ENCODE measurements around the gene CERS5. TPM values are rescaled to one million over a fixed set of nuclear protein-coding genes. Genes with fewer than 3 reads are reported as not detected.

CERS5 gene
- total and polyA plus RNA-seq, 8 donors, result 38.1 to 76.4 (median 67.5) TPM

DNA sequence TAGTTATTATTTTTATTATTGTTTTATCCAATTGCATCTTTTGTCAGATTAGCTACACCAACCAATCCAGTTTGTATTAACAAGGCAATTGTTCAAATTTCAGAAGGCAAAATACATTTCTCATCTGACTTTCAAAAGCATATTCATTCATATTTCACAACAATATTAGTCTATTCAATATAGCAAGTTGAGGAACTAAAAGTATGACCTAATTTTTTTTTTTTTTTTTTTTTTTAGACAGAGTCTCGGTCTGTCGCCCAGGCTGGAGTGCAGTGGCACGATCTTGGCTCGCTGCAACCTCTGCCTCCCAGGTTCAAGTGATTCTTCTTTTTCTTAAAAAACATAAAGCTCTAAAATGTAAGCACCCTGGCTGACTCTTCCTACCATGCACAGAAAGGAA lies 37.9 kb downstream of the CERS5 start:
- Histone ChIP-seq H3K27ac (no peak overlapping the region), H3K4me1 (peaks cover 0 to 12% of the 10 kb centered on the region in 2 donors), H3K9me3 (no peaks in the 10 kb centered on the region), H3K4me3 (no peak overlapping the region), H3K36me3 (peaks cover 0 to 82% of the 10 kb centered on the region in 2 donors), H3K27me3 (no peaks in the 10 kb centered on the region)
- TF ChIP-seq, protein P1, sequence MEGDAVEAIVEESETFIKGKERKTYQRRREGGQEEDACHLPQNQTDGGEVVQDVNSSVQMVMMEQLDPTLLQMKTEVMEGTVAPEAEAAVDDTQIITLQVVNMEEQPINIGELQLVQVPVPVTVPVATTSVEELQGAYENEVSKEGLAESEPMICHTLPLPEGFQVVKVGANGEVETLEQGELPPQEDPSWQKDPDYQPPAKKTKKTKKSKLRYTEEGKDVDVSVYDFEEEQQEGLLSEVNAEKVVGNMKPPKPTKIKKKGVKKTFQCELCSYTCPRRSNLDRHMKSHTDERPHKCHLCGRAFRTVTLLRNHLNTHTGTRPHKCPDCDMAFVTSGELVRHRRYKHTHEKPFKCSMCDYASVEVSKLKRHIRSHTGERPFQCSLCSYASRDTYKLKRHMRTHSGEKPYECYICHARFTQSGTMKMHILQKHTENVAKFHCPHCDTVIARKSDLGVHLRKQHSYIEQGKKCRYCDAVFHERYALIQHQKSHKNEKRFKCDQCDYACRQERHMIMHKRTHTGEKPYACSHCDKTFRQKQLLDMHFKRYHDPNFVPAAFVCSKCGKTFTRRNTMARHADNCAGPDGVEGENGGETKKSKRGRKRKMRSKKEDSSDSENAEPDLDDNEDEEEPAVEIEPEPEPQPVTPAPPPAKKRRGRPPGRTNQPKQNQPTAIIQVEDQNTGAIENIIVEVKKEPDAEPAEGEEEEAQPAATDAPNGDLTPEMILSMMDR (IDR thresholded peaks at IDR 0.05), result no peak
- DNase-seq (no peak), ATAC-seq (no peak)
- intact Hi-C loops (cut with DNase I), result no loop called here

DNA sequence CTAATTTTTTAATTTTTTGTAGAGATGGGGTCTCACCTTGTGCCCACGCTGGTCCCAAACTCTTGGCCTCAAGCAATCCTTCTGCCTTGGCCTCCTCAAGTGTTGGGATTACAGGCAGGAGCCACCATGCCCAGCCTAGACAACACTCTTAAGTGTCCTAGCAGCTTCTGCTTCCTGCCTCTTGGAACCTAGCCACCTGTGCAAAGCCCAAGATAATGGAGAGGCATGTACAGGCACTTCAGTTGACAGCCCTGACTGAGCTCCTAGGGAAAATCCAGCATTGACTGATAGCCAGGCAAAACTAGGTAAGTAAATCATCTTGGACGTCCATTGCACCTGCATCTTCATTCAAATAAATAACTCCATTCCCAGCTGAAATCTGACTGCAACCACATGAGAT lies 39.6 kb downstream of the CERS5 start:
- Histone ChIP-seq H3K9me3 (no peaks in the 10 kb centered on the region), H3K27me3 (no peaks in the 10 kb centered on the region), H3K27ac (no peak overlapping the region), H3K4me1 (peaks cover 0 to 12% of the 10 kb centered on the region in 2 donors), H3K4me3 (no peak overlapping the region), H3K36me3 (peaks cover 0 to 82% of the 10 kb centered on the region in 2 donors)
- peak; percentile 60 for ATAC-seq
- TF ChIP-seq, protein P1 (IDR thresholded peaks at IDR 0.05), result no peak
- no peak for DNase-seq
- intact Hi-C loops (cut with DNase I), result no loop called here

DNA sequence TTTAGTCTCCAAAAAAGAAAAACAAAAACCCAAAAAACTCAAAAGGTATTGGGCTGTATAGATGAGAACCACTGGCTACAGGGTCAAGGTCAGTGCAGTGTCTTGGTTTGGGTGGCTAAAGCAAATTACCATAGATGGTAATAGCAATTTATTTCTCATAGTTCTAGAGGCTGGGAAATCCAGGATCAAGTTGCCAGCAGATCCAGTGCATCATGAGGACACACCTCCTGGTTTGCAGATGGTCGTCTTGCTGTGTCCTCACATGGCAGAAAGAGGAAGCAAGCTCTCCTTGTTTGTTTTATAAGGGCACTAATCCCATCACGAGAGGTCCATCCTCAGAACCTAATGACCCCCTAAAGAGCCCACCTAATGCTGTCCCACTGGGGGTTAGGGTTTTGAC lies 44.0 kb downstream of the CERS5 start:
- H3K36me3 ChIP-seq, result peaks cover 0 to 73% of the 10 kb centered on the region in 2 donors
- intact Hi-C loops (cut with DNase I), result no loop called here
- TF ChIP-seq, protein P1 (IDR thresholded peaks at IDR 0.05), result no peak
- H3K9me3 ChIP-seq, result no peaks in the 10 kb centered on the region
- H3K27ac ChIP-seq, result no peak overlapping the region
- H3K4me3 ChIP-seq, result no peak overlapping the region
- peaks cover 0 to 5% of the 10 kb centered on the region in 2 donors for H3K4me1 ChIP-seq
- DNase-seq, result no peak
- no peak for ATAC-seq
- no peaks in the 10 kb centered on the region for H3K27me3 ChIP-seq

DNA sequence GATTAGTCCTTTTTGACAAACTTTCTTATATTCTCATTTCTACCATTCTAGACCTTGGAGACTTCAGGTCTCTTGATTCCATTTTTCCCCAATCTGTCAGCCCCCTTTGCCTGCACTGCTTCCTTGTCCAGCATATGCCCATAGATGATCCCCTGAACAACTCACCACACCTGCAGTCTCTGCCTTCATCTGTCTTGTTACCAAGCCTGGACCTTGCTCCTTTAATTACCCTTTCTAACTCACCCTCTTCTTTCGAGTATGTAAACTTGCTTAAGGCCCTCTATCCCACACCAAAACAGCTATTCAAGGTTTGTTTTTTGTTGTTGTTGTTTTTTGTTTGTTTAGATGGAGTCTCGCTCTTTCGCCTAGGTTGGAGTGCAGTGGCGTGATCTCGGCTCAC lies 45.5 kb downstream of the CERS5 start:
- ATAC-seq (no peak), DNase-seq (no peak)
- H3K9me3 ChIP-seq, result no peaks in the 10 kb centered on the region
- intact Hi-C loops (cut with DNase I), result no loop called here
- TF ChIP-seq, protein P1 (IDR thresholded peaks at IDR 0.05), result no peak
- no peak overlapping the region for H3K4me3 ChIP-seq
- peaks cover 0 to 57% of the 10 kb centered on the region in 2 donors for H3K36me3 ChIP-seq
- H3K4me1 ChIP-seq, result peaks cover 0 to 7% of the 10 kb centered on the region in 2 donors
- H3K27ac ChIP-seq, result no peak overlapping the region
- no peaks in the 10 kb centered on the region for H3K27me3 ChIP-seq

DNA sequence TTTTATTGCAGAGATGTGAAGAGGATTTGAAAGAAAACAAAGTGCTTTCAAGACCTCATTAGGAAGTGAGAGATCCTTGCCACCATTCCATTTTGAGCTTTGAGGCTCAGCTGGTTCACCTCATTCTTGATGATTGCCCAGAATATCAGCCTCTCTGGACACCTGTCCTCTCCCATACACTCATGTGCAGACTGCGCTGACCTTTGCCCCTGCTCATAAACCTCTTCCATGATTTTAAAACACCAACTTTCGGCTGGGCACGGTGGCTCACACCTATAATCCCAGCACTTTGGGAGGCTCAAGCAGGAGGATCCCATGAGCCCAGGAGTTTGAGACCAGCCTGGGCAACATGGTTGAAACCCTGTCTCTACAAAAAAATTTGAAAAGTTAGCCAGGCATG lies 46.2 kb downstream of the CERS5 start:
- DNase-seq (no peak), ATAC-seq (no peak)
- TF ChIP-seq, protein P1 (IDR thresholded peaks at IDR 0.05), result no peak
- intact Hi-C loops (cut with DNase I), result no loop called here
- H3K4me1 ChIP-seq, result peaks cover 0 to 10% of the 10 kb centered on the region in 2 donors
- peaks cover 0 to 54% of the 10 kb centered on the region in 2 donors for H3K36me3 ChIP-seq
- no peaks in the 10 kb centered on the region for H3K27me3 ChIP-seq
- no peaks in the 10 kb centered on the region for H3K9me3 ChIP-seq
- no peak overlapping the region for H3K27ac ChIP-seq
- H3K4me3 ChIP-seq, result no peak overlapping the region

Data from left lung (tissue), 10 donors.